Measurements from ENCODE around the gene MCTP1.

GRCh38 chr5:95105638-95106037 is 179.3 kb downstream of the MCTP1 start:
- TF ChIP-seq, protein P1, sequence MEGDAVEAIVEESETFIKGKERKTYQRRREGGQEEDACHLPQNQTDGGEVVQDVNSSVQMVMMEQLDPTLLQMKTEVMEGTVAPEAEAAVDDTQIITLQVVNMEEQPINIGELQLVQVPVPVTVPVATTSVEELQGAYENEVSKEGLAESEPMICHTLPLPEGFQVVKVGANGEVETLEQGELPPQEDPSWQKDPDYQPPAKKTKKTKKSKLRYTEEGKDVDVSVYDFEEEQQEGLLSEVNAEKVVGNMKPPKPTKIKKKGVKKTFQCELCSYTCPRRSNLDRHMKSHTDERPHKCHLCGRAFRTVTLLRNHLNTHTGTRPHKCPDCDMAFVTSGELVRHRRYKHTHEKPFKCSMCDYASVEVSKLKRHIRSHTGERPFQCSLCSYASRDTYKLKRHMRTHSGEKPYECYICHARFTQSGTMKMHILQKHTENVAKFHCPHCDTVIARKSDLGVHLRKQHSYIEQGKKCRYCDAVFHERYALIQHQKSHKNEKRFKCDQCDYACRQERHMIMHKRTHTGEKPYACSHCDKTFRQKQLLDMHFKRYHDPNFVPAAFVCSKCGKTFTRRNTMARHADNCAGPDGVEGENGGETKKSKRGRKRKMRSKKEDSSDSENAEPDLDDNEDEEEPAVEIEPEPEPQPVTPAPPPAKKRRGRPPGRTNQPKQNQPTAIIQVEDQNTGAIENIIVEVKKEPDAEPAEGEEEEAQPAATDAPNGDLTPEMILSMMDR (IDR thresholded peaks at IDR 0.05; ENCODE audit: low read depth, low read length): no peak
- no peak for TF ChIP-seq EZH2phosphoT487 (IDR thresholded peaks at IDR 0.05; ENCODE audit: low read depth)

All from OCI-LY3 (cell line).